IPS-18c (cell line): ENCODE measurements around the gene CHMP5.

ENCODE experiments used
- H3K4me3 ChIP-seq: 2 replicates; pipeline ENCODE4 v1.7.0; 2013; ENCODE audit warnings: low read depth, mild to moderate bottlenecking, low read length, moderate library complexity; ENCODE audit not compliant: insufficient read depth
- H3K9me3 ChIP-seq: one replicate; pipeline ENCODE4 v1.6.1; 2013; ENCODE audit warnings: mild to moderate bottlenecking, low read length, moderate library complexity; ENCODE audit not compliant: control insufficient read depth, insufficient read depth

The CHMP5 gene

GRCh38 chr9:33329117-33329563 lies 64.3 kb downstream of the CHMP5 start:
- H3K4me3 ChIP-seq = no peak overlapping the region
- H3K9me3 ChIP-seq = no peaks in the 10 kb centered on the region

GRCh38 chr9:33329979-33330378 lies 65.1 kb downstream of the CHMP5 start:
- Histone ChIP-seq H3K4me3 (no peak overlapping the region), H3K9me3 (no peaks in the 10 kb centered on the region)

- Histone ChIP-seq H3K4me3 (no peak overlapping the region), H3K9me3 (no peaks in the 10 kb centered on the region)
Measured at GRCh38 chr9:33331377-33331891, 66.6 kb downstream of the CHMP5 start.
